Right lung (tissue), 10 donors: Measurements from ENCODE around the gene TET3. TPM values are rescaled to one million over a fixed set of nuclear protein-coding genes. Genes with fewer than 3 reads are reported as not detected.
"Not testable (repeated sequence)": the region's sequence is repeated elsewhere in the genome, so short reads cannot be mapped to it uniquely, and the experiment has no call there.

Experiments used
- DNase-seq, 2 donors: peaks; one replicate each; pipeline ENCODE4 v3.0.0-alpha.2; 2013
- long read RNA-seq, 8 donors: transcript quantifications; one replicate each; lab custom pipeline, GENCODE V29; 2026
- polyA plus RNA-seq, 5 donors: library from polyadenylated mRNA; unstranded; fragments of 120-200 nt; gene quantifications; one replicate each; pipeline versions ENCODE4 v1.2.1 to v1.2.3, GENCODE V29; 2013; ENCODE audit warnings: inconsistent platforms in 1 of 5, low replicate concordance in 1 of 5; ENCODE audit not compliant: insufficient read length in 5 of 5, insufficient read depth in 1 of 5

The TET3 gene
- polyA plus RNA-seq: 10 to 100 TPM; 15.9 to 22.9 (median 17.5) TPM
- long read RNA-seq, donor 1: 0 reads
- long read RNA-seq, donor 2, partial matches to known transcripts: 6 of 6 reads
- long read RNA-seq, donor 2, other reads (novel, unspliced or antisense): 0 of 6 reads
- long read RNA-seq, donor 3: 0 reads
- long read RNA-seq, donor 4, partial matches to known transcripts: 5 of 5 reads
- long read RNA-seq, donor 4, other reads (novel, unspliced or antisense): 0 of 5 reads
- long read RNA-seq, donor 5, partial matches to known transcripts: 6 of 6 reads
- long read RNA-seq, donor 5, other reads (novel, unspliced or antisense): 0 of 6 reads
- long read RNA-seq, donor 6, partial matches to known transcripts: 5 of 5 reads
- long read RNA-seq, donor 6, other reads (novel, unspliced or antisense): 0 of 5 reads
- long read RNA-seq, donor 7: 0 reads
- long read RNA-seq, donor 8: 0 reads

GRCh38 chr2:73984203-73984921 lies at the start of gene TET3:
Gene TET3, plus strand, starts transcription at chr2:73984910. Its CDS starts 1,494 bp downstream, at chr2:73986404.
- no peak for DNase-seq

- DNase-seq: no peak
Measured at GRCh38 chr2:73935641-73936040, 49.1 kb upstream of the TET3 start.

- no peak for DNase-seq
Measured at GRCh38 chr2:73937103-73937885, 47.4 kb upstream of the TET3 start.

- no peak for DNase-seq
Measured at GRCh38 chr2:73937899-73938298, 46.8 kb upstream of the TET3 start.

GRCh38 chr2:73938718-73939352 lies 45.9 kb upstream of the TET3 start:
- no peak for DNase-seq

- no peak for DNase-seq
Measured at GRCh38 chr2:73939419-73939818, 45.3 kb upstream of the TET3 start.

GRCh38 chr2:73940066-73940465 lies 44.6 kb upstream of the TET3 start:
- not testable (repeated sequence) for DNase-seq

GRCh38 chr2:73942664-73943063 lies 42.0 kb upstream of the TET3 start:
- DNase-seq: no peak

- no peak for DNase-seq
Measured at GRCh38 chr2:73944714-73945113, 40.0 kb upstream of the TET3 start.

- DNase-seq: no peak
Measured at GRCh38 chr2:73946215-73946614, 38.5 kb upstream of the TET3 start.

- DNase-seq: no peak
Measured at GRCh38 chr2:73946666-73947065, 38.0 kb upstream of the TET3 start.

- no peak for DNase-seq
Measured at GRCh38 chr2:73947412-73948018, 37.2 kb upstream of the TET3 start.

GRCh38 chr2:73949802-73950201 lies 34.9 kb upstream of the TET3 start:
- DNase-seq: no peak

- DNase-seq: no peak
Measured at GRCh38 chr2:73952499-73953446, 31.9 kb upstream of the TET3 start.

GRCh38 chr2:73956218-73956865 lies 28.4 kb upstream of the TET3 start:
- DNase-seq: no peak

- no peak for DNase-seq
Measured at GRCh38 chr2:73961274-73961673, 23.4 kb upstream of the TET3 start.

- DNase-seq: no peak
Measured at GRCh38 chr2:73961823-73962615, 22.7 kb upstream of the TET3 start.

GRCh38 chr2:73962798-73963197 lies 21.9 kb upstream of the TET3 start:
- DNase-seq: no peak
